HCT116 (cell line): ENCODE results near the gene NEDD4L.

Experiments
- CTCF ChIP-seq, 3 experiments: fragments of 200-600 bp in 1 of 3; sonication (generic) in 1 of 3; IDR thresholded peaks in 2 of 3; conservative IDR thresholded peaks in 1 of 3; 2 replicates each; pipeline ENCODE4 v1.5.1; 2012 to 2017; ENCODE audit warnings: low read depth in 2 of 3, low read length in 2 of 3, antibody characterized with exemption in 1 of 3, borderline replicate concordance in 1 of 3, control low read depth in 1 of 3, mild to moderate bottlenecking in 1 of 3, mixed read lengths in 1 of 3, mixed run types in 1 of 3, moderate library complexity in 1 of 3; ENCODE audit not compliant: insufficient read depth in 1 of 3
- REST ChIP-seq: IDR thresholded peaks from 2 replicates; pipeline ENCODE4 v1.6.1; 2012; ENCODE audit warnings: low read depth

GRCh38 chr18:58427321-58427720 is 383.3 kb downstream of the NEDD4L start:
- TF ChIP-seq REST = no peak
- no peak for TF ChIP-seq CTCF (IDR thresholded peaks at IDR 0.05 in 2 of 3, conservative IDR thresholded peaks at IDR 0.05 in 1 of 3; ENCODE audit: borderline replicate concordance in 1 of 3, insufficient read depth in 1 of 3, low read depth in 2 of 3, low read length in 2 of 3)
